ENCODE results near the gene EMILIN3. TPM values are rescaled to one million over a fixed set of nuclear protein-coding genes. Genes with fewer than 3 reads are reported as not detected.
A peak's percentile ranks its signal among the peaks of the same experiment; 100 is the strongest.

Gene EMILIN3
- total RNA-seq, 2 experiments from 2014 or later = not detected

DNA sequence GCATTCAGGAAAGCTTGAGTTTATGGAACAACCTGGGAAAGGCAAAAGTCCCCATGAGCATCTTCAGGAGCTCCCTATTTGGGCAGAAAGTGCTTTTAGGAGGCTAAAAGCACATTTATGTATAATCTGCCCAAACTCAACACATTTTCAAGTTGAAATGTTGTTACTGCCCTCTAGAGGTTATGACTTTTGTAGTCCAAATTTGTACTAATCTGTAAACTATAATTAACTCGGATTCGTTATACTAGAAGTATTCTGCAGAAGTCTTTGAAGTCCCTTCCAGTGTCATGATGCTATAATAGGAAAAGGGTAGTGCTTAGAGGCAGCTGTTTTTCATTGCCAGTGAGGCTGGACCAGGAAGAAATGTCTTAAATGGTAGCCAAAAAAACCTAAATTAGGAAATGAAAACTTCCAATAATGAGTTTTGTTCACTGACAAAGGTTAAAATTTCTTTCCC, 44.8 kb upstream of the EMILIN3 start:
- CTCF ChIA-PET = interaction anchor here (0.7 to 3.1 kb wide), 12 partner anchors 9 to 279 kb away, joined by 3 to 24 read pairs (median 3); partner anchors contain the start of gene LPIN3
- POLR2A ChIA-PET = no interaction called here
- ATAC-seq (no peak), DNase-seq (no peak)
- peaks cover 16% of the 10 kb centered on the region for H3K36me3 Mint-ChIP-seq (ENCODE audit: low read depth)
- TF ChIP-seq, protein P1, sequence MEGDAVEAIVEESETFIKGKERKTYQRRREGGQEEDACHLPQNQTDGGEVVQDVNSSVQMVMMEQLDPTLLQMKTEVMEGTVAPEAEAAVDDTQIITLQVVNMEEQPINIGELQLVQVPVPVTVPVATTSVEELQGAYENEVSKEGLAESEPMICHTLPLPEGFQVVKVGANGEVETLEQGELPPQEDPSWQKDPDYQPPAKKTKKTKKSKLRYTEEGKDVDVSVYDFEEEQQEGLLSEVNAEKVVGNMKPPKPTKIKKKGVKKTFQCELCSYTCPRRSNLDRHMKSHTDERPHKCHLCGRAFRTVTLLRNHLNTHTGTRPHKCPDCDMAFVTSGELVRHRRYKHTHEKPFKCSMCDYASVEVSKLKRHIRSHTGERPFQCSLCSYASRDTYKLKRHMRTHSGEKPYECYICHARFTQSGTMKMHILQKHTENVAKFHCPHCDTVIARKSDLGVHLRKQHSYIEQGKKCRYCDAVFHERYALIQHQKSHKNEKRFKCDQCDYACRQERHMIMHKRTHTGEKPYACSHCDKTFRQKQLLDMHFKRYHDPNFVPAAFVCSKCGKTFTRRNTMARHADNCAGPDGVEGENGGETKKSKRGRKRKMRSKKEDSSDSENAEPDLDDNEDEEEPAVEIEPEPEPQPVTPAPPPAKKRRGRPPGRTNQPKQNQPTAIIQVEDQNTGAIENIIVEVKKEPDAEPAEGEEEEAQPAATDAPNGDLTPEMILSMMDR (IDR thresholded peaks at IDR 0.05) = peak; percentile 47
- no peak overlapping the region for H3K4me3 Mint-ChIP-seq
- H3K9me3 Mint-ChIP-seq = no peaks in the 10 kb centered on the region
- H3K27me3 Mint-ChIP-seq = no peaks in the 10 kb centered on the region
- H3K27ac Mint-ChIP-seq = no peak overlapping the region
- peaks cover 13% of the 10 kb centered on the region for H3K4me1 Mint-ChIP-seq (ENCODE audit: low read depth)
- intact Hi-C loops (cut with micrococcal nuclease) = loop anchor here (5.0 kb wide), 1 partner anchor 69 kb away; the partner anchor contains the start of gene LPIN3

DNA sequence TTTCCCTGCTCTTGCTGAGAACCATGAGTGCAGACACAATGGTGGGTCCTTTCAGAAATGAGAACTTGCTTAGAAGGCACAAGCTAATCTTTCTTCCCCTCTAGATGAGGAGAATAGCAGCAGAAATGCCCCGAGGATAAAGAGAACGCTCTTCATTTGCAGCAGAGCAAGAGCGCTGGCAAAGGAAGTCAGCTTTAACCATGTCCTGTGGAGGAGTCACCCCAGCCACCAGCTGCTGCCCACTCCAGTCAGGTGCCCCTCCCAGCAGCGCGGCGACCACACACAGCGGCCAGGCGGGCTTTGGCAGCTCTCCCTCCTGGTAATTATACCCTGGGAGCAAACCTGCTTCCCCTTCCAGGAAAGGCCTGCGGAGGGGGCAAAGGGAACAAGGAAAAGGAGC, 42.4 kb upstream of the EMILIN3 start:
- no peak overlapping the region for H3K27ac Mint-ChIP-seq

DNA sequence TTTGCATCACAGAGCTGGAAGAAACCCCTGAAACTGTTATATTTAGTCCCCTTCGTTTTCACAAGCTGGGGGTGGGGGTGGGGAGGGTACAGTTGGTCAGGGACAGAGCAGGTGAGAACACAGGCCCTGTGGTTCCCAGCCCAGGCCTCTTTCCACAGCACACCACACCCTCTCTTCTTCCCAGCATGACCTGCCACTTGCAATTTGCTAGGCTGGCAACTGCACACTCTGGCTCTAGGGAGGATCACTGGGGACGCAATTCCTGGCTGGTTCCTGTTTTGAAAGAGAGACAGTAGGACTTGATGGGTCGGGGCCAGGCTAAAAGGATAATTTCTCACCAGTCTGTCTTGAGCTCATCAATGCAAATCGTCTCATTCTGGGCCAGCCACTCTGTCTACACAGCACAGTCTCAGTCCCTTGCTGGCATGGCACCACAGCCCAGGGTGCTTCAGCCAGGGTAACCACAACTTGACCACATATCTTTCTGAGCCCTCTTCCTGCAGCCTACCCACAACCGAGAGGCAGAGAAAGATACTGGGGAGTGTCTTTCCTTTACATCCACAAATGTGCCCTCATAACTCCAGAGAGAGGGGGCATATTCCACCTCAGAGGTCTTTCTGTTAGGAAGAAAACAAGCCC, 41.7 kb upstream of the EMILIN3 start:
- H3K4me3 Mint-ChIP-seq = no peak overlapping the region
- TF ChIP-seq, protein P1 (IDR thresholded peaks at IDR 0.05) = no peak
- H3K4me1 Mint-ChIP-seq (ENCODE audit: low read depth) = peaks cover 13% of the 10 kb centered on the region
- intact Hi-C loops (cut with micrococcal nuclease) = no loop called here
- no peaks in the 10 kb centered on the region for H3K9me3 Mint-ChIP-seq
- peaks cover 9% of the 10 kb centered on the region for H3K36me3 Mint-ChIP-seq (ENCODE audit: low read depth)
- CTCF ChIA-PET = interaction anchor here (1.3 kb wide), 1 partner anchor 20 kb away, joined by 5 read pairs; no protein-coding TSS in a partner anchor
- no peaks in the 10 kb centered on the region for H3K27me3 Mint-ChIP-seq
- POLR2A ChIA-PET = no interaction called here
- DNase-seq (peak; percentile 19), ATAC-seq (peak; percentile 65)
- H3K27ac Mint-ChIP-seq = no peak overlapping the region

More for the DNA sequence above, 42.4 kb upstream of the EMILIN3 start:
- CTCF ChIA-PET = interaction anchor here (1.3 to 3.1 kb wide), 2 partner anchors 12 to 19 kb away, joined by 5 to 24 read pairs; no protein-coding TSS in a partner anchor
- no peaks in the 10 kb centered on the region for H3K27me3 Mint-ChIP-seq
- TF ChIP-seq, protein P1 (IDR thresholded peaks at IDR 0.05) = no peak
- H3K4me1 Mint-ChIP-seq (ENCODE audit: low read depth) = peaks cover 13% of the 10 kb centered on the region
- H3K36me3 Mint-ChIP-seq (ENCODE audit: low read depth) = peaks cover 12% of the 10 kb centered on the region
- ATAC-seq = no peak
- no peaks in the 10 kb centered on the region for H3K9me3 Mint-ChIP-seq
- POLR2A ChIA-PET = no interaction called here
- intact Hi-C loops (cut with micrococcal nuclease) = no loop called here
- no peak overlapping the region for H3K4me3 Mint-ChIP-seq
- DNase-seq = no peak

DNA sequence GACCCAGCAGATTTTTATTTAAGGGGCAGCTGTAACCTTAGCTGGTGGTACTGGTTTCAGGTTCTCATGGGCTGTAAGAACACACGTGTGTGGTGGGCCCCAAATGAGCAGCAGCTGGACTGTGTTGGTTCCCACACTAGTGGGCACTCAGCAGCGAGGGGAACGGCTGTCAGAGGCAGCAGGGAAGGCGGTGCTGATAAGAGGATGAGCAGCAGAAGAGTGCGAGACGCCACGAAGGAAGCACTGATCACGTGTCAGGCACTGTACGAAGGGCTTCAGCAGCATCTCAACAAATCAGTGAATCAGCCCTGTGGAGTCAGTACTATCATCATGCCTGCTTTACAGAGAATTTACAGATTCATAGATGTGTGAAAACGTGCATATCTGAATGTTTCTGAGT, 41.0 kb upstream of the EMILIN3 start:
- no peaks in the 10 kb centered on the region for H3K9me3 Mint-ChIP-seq
- H3K36me3 Mint-ChIP-seq (ENCODE audit: low read depth) = peaks cover 11% of the 10 kb centered on the region
- no peak overlapping the region for H3K27ac Mint-ChIP-seq
- POLR2A ChIA-PET = no interaction called here
- intact Hi-C loops (cut with micrococcal nuclease) = no loop called here
- peak; percentile 51 for ATAC-seq
- H3K4me3 Mint-ChIP-seq = no peak overlapping the region
- CTCF ChIA-PET = no interaction called here
- no peaks in the 10 kb centered on the region for H3K27me3 Mint-ChIP-seq
- H3K4me1 Mint-ChIP-seq (ENCODE audit: low read depth) = peaks cover 13% of the 10 kb centered on the region
- peak; percentile 17 for DNase-seq
- TF ChIP-seq, protein P1 (IDR thresholded peaks at IDR 0.05) = no peak

DNA sequence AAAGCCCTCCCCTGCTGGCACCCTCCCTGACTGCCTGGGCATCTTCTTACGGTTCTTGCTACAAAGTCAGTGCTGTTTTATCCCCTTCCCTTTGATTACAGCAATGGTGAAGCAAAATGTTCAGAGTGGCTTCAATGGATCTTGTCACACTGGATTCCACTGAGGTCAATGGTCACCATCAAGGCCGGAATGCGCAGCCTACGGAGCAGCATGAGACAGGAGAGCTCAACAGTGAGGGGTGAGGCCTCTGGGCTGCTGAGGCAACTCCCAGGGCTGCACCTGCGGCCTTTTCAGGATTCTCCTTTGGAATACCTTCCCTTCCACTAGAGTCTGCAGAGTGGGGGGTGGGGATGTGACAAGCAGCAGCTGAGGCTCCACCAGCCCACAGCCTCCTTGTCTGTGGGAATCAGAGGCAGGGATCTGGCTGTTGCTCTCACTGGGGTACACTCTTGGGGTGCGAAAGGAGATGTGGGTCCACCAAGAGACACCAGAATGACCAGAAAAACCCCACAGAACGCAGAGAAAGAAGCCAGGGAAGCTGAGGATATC, 40.4 kb upstream of the EMILIN3 start:
- CTCF ChIA-PET = no interaction called here

More for the DNA sequence above, 40.4 kb upstream of the EMILIN3 start:
- intact Hi-C loops (cut with micrococcal nuclease) = no loop called here
- DNase-seq (no peak), ATAC-seq (no peak)
- H3K4me3 Mint-ChIP-seq = no peak overlapping the region
- POLR2A ChIA-PET = no interaction called here
- H3K9me3 Mint-ChIP-seq = no peaks in the 10 kb centered on the region
- peaks cover 13% of the 10 kb centered on the region for H3K4me1 Mint-ChIP-seq (ENCODE audit: low read depth)
- H3K27ac Mint-ChIP-seq = no peak overlapping the region
- H3K27me3 Mint-ChIP-seq = no peaks in the 10 kb centered on the region
- TF ChIP-seq, protein P1 (IDR thresholded peaks at IDR 0.05) = no peak
- H3K36me3 Mint-ChIP-seq (ENCODE audit: low read depth) = peaks cover 11% of the 10 kb centered on the region
